KMS-11 (cell line): ENCODE data around the gene ABTB1.
"Not testable (repeated sequence)": the region's sequence is repeated elsewhere in the genome, so short reads cannot be mapped to it uniquely, and the experiment has no call there.

Experiments used
- H2AFZ ChIP-seq: fragments of 200-600 bp; sonication (generic); 2 replicates; pipeline ENCODE4 v1.6.1; 2016; ENCODE audit warnings: antibody characterized with exemption, mixed run types, low read depth
- H3K27ac ChIP-seq: fragments of 200-600 bp; sonication (generic); 2 replicates; pipeline ENCODE4 v1.6.1; 2016; ENCODE audit warnings: mild to moderate bottlenecking, mixed run types
- H3K27me3 ChIP-seq: fragments of 200-600 bp; sonication (generic); 2 replicates; pipeline ENCODE4 v1.6.1; 2017; ENCODE audit warnings: mild to moderate bottlenecking, low read depth, mixed run types, moderate library complexity; ENCODE audit not compliant: insufficient read depth
- H3K36me3 ChIP-seq: fragments of 200-600 bp; sonication (generic); 2 replicates; pipeline ENCODE4 v1.6.1; 2017; ENCODE audit warnings: mild to moderate bottlenecking, mixed run types; ENCODE audit not compliant: insufficient read depth
- H3K4me1 ChIP-seq: fragments of 200-600 bp; sonication (generic); 2 replicates; pipeline ENCODE4 v1.6.1; 2016; ENCODE audit warnings: mild to moderate bottlenecking, low read depth, mixed run types; ENCODE audit not compliant: poor library complexity, severe bottlenecking
- H3K4me2 ChIP-seq: fragments of 200-600 bp; sonication (generic); 2 replicates; pipeline ENCODE4 v1.7.0; 2016; ENCODE audit warnings: mild to moderate bottlenecking, mixed run types
- H3K4me3 ChIP-seq: fragments of 200-600 bp; sonication (generic); IDR thresholded peaks from 2 replicates; pipeline ENCODE4 v1.6.1; 2017; ENCODE audit warnings: low read depth, low read length, mixed read lengths; ENCODE audit not compliant: insufficient read depth
- H3K79me2 ChIP-seq: fragments of 200-600 bp; sonication (generic); 2 replicates; pipeline ENCODE4 v1.6.1; 2016; ENCODE audit warnings: low read depth, mixed run types; ENCODE audit not compliant: insufficient read depth
- H3K9ac ChIP-seq: fragments of 200-600 bp; sonication (generic); 2 replicates; pipeline ENCODE4 v1.6.1; 2016; ENCODE audit warnings: mild to moderate bottlenecking, mixed run types
- H4K20me1 ChIP-seq: fragments of 200-600 bp; sonication (generic); 2 replicates; pipeline ENCODE4 v1.6.1; 2016; ENCODE audit warnings: mild to moderate bottlenecking, mixed run types; ENCODE audit not compliant: insufficient read depth
- CTCF ChIP-seq: fragments of 200-600 bp; sonication (generic); conservative IDR thresholded peaks from 2 replicates; pipeline ENCODE4 v1.6.1; 2017; ENCODE audit warnings: low read depth, mild to moderate bottlenecking, antibody characterized with exemption, low read length, moderate library complexity, mixed read lengths

The ABTB1 gene

GRCh38 chr3:127702151-127702578 lies 29.4 kb downstream of the ABTB1 start:
- no peak overlapping the region for H3K27ac ChIP-seq
- no peak for TF ChIP-seq CTCF
- H2AFZ ChIP-seq, result no peak overlapping the region
- H3K36me3 ChIP-seq, result no peaks in the 10 kb centered on the region
- H3K79me2 ChIP-seq, result no peaks in the 10 kb centered on the region
- H3K27me3 ChIP-seq, result no peaks in the 10 kb centered on the region
- H3K4me2 ChIP-seq, result no peak overlapping the region
- H3K9ac ChIP-seq, result no peak overlapping the region
- H3K4me1 ChIP-seq, result peaks cover 12% of the 10 kb centered on the region
- H4K20me1 ChIP-seq, result no peaks in the 10 kb centered on the region
- no peak overlapping the region for H3K4me3 ChIP-seq

GRCh38 chr3:127704840-127705239 lies 32.1 kb downstream of the ABTB1 start:
- H3K79me2 ChIP-seq, H3K9ac ChIP-seq, H3K27me3 ChIP-seq, H3K27ac ChIP-seq, H3K4me1 ChIP-seq, H4K20me1 ChIP-seq, H2AFZ ChIP-seq, H3K4me3 ChIP-seq, H3K4me2 ChIP-seq, H3K36me3 ChIP-seq: not testable (repeated sequence)

GRCh38 chr3:127706312-127706711 lies 33.6 kb downstream of the ABTB1 start:
- no peak overlapping the region for H2AFZ ChIP-seq
- no peaks in the 10 kb centered on the region for H3K27me3 ChIP-seq
- H3K79me2 ChIP-seq, result no peaks in the 10 kb centered on the region
- no peak overlapping the region for H3K9ac ChIP-seq
- H3K4me1 ChIP-seq, result no peaks in the 10 kb centered on the region
- H3K36me3 ChIP-seq, result no peaks in the 10 kb centered on the region
- H4K20me1 ChIP-seq, result no peaks in the 10 kb centered on the region
- H3K4me3 ChIP-seq, result no peak overlapping the region
- H3K27ac ChIP-seq, result no peak overlapping the region
- H3K4me2 ChIP-seq, result no peak overlapping the region
- TF ChIP-seq CTCF, result no peak

- H3K79me2 ChIP-seq, result no peaks in the 10 kb centered on the region
- H3K4me2 ChIP-seq, result no peak overlapping the region
- no peaks in the 10 kb centered on the region for H4K20me1 ChIP-seq
- H3K27me3 ChIP-seq, result no peaks in the 10 kb centered on the region
- no peak overlapping the region for H3K4me3 ChIP-seq
- H3K36me3 ChIP-seq, result no peaks in the 10 kb centered on the region
- TF ChIP-seq CTCF, result no peak
- H3K27ac ChIP-seq, result no peak overlapping the region
- no peak overlapping the region for H2AFZ ChIP-seq
- no peak overlapping the region for H3K9ac ChIP-seq
- no peaks in the 10 kb centered on the region for H3K4me1 ChIP-seq
Measured at GRCh38 chr3:127706785-127707351, 34.1 kb downstream of the ABTB1 start.

- no peaks in the 10 kb centered on the region for H3K4me1 ChIP-seq
- no peak overlapping the region for H3K4me3 ChIP-seq
- no peak overlapping the region for H2AFZ ChIP-seq
- TF ChIP-seq CTCF, result no peak
- H3K27ac ChIP-seq, result no peak overlapping the region
- no peaks in the 10 kb centered on the region for H3K27me3 ChIP-seq
- no peak overlapping the region for H3K9ac ChIP-seq
- H4K20me1 ChIP-seq, result no peaks in the 10 kb centered on the region
- no peaks in the 10 kb centered on the region for H3K79me2 ChIP-seq
- no peaks in the 10 kb centered on the region for H3K36me3 ChIP-seq
- H3K4me2 ChIP-seq, result no peak overlapping the region
Measured at GRCh38 chr3:127707851-127708411, 35.2 kb downstream of the ABTB1 start.
